CD4-positive, alpha-beta T cell treated with Interleukin-15 for 1 hour (primary cell): ENCODE measurements around the gene PBX1.

Experiments
- DNase-seq: peaks from one replicate; pipeline ENCODE4 v3.0.0-alpha.2; 2020

PBX1 gene

GRCh38 chr1:164672588-164672987, 113.6 kb downstream of the PBX1 start:
- DNase-seq = no peak

DNA sequence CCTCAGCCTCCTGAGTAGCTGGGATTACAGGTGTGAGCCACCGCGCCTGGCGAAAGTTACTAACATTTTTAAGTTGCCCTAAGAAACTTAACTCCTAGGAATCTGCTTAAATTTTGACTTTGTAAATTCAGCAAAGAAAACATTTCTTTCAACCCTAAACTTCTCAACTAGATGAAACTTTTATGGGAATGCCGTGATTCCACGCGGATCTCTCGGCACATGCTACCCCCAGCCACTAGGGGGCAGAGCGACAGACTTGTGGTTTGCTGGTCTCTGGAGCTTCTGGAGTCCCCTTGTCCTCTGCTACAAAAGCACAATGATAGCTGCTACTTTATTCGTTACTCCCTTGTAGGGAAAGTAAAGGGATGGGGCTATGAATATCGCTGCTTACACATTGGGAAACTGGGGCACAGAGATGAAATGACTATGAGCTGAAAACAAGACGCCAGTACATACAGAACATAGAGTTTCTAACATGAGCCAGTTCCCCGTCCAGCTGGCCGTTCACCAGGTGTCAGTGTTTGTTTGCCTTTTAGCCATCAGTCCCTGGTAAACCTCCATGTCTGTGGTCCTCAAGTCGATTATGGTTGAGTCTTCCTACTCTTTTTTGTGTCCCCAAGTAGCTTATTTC, 114.7 kb downstream of the PBX1 start:
- DNase-seq = no peak

GRCh38 chr1:164675342-164675904, 116.4 kb downstream of the PBX1 start:
- DNase-seq = no peak

DNA sequence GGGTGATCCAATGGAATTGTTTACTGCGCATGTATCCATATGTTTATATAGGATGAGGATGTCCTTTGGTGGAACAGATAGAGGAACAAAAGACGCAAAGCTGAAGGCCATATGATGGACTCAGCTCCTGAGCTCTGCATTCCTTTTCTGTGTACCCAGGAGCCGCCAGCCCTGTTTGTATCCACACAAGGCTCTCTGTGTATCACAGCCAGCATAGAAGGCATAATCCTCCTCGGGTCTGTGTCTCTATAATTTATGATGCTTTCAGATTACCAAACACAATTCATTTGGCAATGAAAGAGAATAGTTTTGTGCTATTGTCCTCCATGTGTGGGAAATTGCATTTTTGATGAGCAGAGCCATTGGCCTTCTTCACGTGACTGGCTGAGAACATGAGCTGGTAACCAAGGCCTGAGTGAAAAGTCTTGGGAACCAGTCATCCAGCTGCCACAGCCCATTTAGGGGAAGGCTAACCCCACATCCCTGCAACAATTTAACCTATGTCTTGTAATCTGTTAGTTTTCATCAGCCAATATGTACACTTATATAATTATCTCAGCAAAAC, 119.2 kb downstream of the PBX1 start:
- no peak for DNase-seq

DNA sequence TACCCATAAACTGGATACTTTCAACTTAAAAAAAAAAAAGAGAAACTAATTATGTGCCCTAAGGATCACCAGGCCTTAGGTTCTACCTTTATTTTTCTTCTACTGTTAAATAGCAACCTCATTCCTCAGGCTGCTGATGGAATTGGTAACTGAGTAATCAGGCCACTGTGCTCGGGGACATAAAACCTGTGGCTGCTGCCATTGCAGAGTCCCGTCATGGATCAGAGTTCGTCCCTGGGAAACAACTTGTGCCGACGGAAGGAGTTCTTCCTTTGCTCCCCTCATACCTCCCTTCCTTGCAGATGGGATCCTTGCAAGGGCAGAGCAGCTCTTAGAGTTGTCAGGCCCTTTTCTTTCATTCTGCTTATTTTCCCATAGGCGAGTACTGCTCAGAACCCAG, 123.6 kb downstream of the PBX1 start:
- DNase-seq = no peak

DNA sequence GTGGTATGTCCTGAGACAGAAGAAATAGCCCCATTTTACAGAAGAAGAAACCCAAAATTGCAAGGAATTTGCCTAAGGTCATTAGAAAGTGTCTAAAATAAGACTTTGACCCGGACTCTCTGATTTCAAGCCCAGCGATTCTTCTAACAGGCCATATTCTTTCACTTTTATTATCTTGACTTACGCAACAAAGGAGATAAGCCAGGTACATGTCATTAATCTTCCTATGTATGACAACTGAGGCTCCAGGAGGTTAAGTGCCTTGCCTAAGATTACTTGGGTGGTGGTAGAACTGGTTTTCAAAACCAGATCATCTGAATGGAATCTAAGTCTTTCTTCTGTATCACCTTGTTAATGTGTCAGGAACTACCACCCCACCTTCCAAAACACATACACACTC, 124.3 kb downstream of the PBX1 start:
- DNase-seq = no peak

- no peak for DNase-seq
These were observed 126.5 kb downstream of the PBX1 start for GRCh38 chr1:164685266-164686035.

- DNase-seq = no peak
These were observed 128.8 kb downstream of the PBX1 start for GRCh38 chr1:164687777-164688176.

DNA sequence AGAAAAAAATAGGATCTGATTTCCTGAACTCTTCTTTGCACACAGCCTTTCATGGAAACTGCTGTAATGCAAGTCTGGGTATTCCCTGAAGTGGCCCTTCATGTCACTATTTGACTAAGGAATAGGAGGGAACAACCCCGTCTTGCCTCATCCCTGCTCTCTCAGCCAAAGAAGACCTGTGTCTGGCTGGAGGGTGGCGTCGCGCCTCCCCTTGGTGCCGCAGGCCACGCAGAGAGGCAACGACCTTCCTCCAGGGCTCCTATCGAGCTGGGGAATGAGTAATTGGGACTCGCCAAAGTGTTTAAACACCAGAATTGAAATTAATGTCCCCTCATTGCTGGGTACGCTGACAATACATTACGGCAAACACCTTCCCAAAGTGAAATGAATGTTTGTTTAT, 129.8 kb downstream of the PBX1 start:
- no peak for DNase-seq

- no peak for DNase-seq
These were observed 130.9 kb downstream of the PBX1 start for GRCh38 chr1:164689672-164690511.

DNA sequence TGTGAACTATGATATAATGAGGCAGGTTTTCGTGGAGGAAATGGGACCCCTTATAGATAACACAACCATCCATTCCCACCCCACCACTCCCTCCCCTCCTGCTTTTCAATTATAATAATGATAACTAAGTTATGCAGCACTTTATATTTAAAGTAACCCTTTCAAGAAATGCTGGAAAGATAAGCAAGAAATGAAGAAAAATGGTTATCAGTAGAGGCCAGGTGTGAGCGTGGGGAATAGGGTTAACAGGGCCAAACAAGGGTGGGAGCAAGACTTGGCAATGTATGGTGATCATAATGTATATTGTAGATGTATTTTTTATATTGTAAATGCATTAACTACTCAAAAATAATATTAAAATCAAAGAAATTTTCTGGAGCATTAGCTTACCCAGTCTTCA, 133.4 kb downstream of the PBX1 start:
- DNase-seq = no peak

DNA sequence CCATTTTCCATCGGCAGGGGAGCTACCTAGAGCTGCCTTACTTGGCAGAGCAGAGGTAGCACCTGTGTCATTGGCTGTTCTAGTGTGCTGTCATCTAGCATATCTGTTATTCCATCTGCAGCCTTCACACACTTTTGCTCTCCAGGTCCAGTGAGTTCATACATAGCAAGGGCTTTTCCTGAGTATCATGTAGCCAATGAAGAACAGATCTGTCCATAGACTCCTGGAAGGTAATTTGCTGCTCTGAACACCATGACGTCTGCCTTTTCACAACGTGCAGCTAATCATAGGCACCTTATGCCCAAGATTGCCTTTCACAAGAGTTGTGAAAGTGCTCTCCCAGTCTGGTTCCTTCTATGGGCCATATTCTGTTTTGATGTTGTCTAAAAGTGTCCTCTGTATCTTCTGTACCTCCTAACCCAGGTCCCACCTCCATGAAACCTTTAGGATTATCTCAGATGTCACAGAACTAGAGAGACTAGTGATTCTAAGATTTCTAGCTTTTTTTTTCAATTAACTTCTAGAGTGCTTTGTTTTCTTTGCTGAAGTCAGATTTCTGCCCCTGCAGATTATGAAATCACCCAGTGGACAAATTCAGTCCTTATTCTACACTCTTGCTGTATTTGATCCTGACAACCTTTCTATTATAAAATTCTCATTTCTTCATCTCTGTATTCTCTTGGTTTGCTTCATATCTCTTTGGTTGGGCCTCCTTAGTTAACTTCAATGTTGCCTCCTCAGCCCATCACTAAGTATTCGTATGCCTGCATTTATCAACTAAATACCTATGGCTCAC, 134.8 kb downstream of the PBX1 start:
- DNase-seq = no peak

- DNase-seq = no peak
These were observed 135.5 kb downstream of the PBX1 start for GRCh38 chr1:164694505-164694904.

DNA sequence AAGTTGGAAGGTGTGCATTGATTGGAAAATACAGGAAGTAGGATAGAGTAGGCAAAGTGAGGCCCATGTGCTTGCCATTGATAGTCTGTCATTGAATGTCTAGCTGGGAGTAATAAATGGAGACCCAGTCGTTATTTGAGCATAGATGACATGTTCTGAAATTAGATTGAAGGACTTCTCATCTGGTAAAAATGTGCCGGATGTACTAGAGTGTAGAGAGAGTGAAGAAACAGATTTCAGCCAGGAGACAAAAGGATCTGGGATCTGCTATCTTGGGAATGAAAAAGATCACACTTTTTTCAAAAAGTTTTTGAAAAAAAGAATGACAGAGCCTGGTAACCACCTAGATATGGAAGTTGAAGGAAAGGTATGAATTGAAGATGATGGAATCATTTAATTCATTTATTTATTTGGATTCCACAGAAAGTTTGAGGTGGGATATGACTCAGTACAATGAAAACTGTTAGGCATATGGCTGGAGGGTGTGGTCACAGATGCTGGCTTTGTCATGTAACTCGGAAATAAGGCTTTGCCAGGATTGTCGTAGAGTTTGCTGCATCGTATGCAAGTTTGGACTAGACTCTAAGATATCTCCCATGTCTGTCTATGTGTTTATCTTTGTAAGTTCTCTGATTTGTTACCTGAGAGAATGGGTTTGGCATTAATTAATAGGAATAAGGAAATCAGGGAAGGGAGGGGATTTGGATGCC, 137.1 kb downstream of the PBX1 start:
- DNase-seq = no peak

DNA sequence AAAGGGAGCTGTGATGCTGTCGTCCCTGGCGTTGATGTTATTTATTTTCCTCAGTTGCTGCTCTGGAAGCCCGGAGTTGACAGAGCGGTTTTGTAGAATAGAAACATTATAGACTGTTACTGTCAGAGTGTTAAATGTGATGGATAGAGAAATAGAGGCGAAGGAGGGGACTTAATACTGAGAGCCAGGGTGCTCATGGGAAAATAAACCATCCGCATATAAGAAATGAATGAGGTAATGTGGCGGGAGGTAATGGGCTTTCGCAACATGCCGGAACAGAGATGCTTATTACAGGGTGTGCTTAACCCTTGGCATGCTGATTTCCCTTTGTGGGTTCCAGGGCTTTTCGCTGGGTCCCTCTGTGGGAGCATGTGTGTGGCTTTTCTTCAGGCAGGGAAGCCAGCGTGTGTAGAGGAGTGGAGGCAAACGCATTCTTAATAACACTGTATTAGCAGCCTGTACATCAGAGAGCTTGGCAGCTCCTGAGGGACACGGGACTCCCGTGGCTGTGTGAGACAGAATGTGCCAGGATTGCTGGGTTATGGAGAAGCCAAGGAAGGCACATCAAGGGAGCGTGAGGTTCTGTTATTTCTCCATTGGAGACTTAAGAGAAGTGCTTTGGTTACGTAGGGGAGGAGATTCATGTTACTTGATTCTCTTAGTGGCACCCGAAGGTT, 141.0 kb downstream of the PBX1 start:
- DNase-seq = no peak

GRCh38 chr1:164700683-164701082, 141.7 kb downstream of the PBX1 start:
- no peak for DNase-seq

DNA sequence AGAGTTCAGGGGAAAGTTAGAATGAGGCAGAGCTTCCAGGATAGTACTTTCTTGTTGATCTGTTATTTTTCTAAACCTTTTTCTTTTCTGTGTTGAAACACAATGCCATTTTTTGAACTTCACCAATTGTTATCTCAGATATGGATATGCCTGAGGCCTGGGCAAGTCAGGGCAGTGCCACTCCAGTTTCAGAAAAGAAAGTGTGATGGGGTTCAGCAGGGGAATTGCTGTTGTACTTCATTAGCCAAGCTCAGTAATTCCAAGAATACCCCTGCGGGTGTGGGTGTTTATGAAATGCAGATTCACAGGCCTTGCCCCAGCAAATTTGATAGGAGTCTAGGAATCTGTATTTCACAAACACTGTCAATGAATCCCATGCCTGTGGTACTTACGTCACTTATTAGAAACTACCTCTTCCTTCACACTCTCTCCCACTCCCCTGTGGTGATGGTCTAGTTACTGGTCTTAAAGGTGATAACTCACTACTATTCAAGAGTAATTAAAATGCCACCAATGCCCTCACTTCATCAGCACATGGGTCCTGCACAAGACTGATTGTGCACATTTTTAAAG, 142.3 kb downstream of the PBX1 start:
- DNase-seq = no peak

GRCh38 chr1:164702216-164702615, 143.2 kb downstream of the PBX1 start:
- DNase-seq = no peak

- no peak for DNase-seq
These were observed 143.7 kb downstream of the PBX1 start for GRCh38 chr1:164702664-164703063.

DNA sequence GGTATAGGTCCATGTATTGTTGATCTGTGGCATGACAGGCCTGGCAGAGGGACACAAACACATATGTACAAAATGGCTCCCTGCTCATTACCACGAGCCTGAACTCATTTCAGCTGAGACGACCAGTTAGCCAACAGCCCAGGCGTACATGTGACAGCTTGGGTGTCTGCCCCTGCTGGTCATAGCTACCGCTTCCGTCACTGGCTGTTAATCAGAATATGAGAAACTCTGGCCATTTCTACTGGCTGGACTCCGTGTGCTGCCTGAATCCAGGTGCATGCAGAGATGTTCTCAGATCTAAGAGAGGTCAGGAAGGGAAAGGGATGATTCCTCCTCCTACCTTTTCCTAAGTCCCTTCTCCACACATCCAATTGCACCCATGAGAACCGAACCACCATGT, 144.5 kb downstream of the PBX1 start:
- no peak for DNase-seq

DNA sequence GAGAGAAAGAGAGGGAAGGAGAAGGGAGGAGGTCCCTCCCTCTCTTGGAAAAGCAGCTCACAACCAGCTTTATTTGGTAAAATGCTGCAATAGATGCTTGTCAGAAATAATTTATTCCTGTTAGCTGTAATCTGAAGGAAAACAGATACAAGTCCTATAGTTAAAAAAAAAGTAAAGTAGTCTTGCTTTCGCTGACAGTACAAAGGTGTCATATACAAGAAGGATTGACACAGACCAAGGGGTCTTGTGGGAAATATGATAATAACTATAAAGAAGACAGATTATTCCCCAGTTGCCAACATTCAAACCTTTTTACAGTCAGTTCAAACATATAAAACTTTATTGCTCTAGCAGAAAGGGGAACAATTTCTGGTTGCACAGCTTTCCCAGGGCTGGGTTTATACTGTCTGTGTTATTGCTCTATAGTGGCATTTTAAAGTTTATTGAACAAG, 145.0 kb downstream of the PBX1 start:
- no peak for DNase-seq
